Natural killer cell (primary cell): ENCODE data around the gene DDR2. TPM values are rescaled to one million over a fixed set of nuclear protein-coding genes. Genes with fewer than 3 reads are reported as not detected.

ENCODE experiments used
- ATAC-seq, 3 donors: fragments of 150-1000 bp in 2 of 3; fragments of 200-7000 bp in 1 of 3; cut with Tn5 transposase; 1 replicate in 1 of 3; 2 replicates in 2 of 3; pipeline ENCODE4 v1.10.0; 2021; ENCODE audit warnings: mild to moderate bottlenecking in 2 of 3, moderate library complexity in 2 of 3
- DNase-seq, 2 donors: peaks; one replicate each; pipeline versions ENCODE4 v3.0.0 to v3.0.0-alpha.2; 2013 to 2021; ENCODE audit warnings: mixed read lengths in 1 of 2
- H3K27ac ChIP-seq: one replicate; pipeline ENCODE4 v1.5.1; 2013; ENCODE audit warnings: mild to moderate bottlenecking, low read length
- H3K27me3 ChIP-seq: one replicate; pipeline ENCODE4 v1.6.1; 2013; ENCODE audit warnings: low read length; ENCODE audit not compliant: control insufficient read depth, insufficient read depth
- H3K36me3 ChIP-seq: one replicate; pipeline ENCODE4 v1.6.1; 2013; ENCODE audit warnings: low read length; ENCODE audit not compliant: control insufficient read depth, insufficient read depth
- H3K4me1 ChIP-seq: one replicate; pipeline ENCODE4 v1.6.1; 2013; ENCODE audit warnings: low read length; ENCODE audit not compliant: control insufficient read depth, insufficient read depth
- H3K4me3 ChIP-seq: one replicate; pipeline ENCODE4 v1.5.1; 2013; ENCODE audit warnings: low read length
- H3K9me3 ChIP-seq: one replicate; pipeline ENCODE4 v1.6.1; 2013; ENCODE audit warnings: low read length; ENCODE audit not compliant: control insufficient read depth, insufficient read depth
- H3K27ac Mint-ChIP-seq, 2 donors: one replicate each; pipeline ENCODE4 v1.8.0; 2022; ENCODE audit warnings: mild to moderate bottlenecking in 2 of 2, mixed read lengths in 2 of 2, moderate library complexity in 1 of 2
- H3K27me3 Mint-ChIP-seq, 2 donors: one replicate each; pipeline ENCODE4 v1.8.0; 2022; ENCODE audit warnings: low read depth in 2 of 2, mixed read lengths in 2 of 2
- H3K36me3 Mint-ChIP-seq: one replicate; pipeline ENCODE4 v1.8.0; 2022; ENCODE audit warnings: mixed read lengths
- H3K4me1 Mint-ChIP-seq, 2 donors: one replicate each; pipeline ENCODE4 v1.8.0; 2022; ENCODE audit warnings: mixed read lengths in 2 of 2
- H3K4me3 Mint-ChIP-seq: one replicate; pipeline ENCODE4 v1.8.0; 2022; ENCODE audit warnings: mild to moderate bottlenecking, moderate library complexity, mixed read lengths
- H3K9me3 Mint-ChIP-seq, 2 donors: one replicate each; pipeline ENCODE4 v1.8.0; 2022; ENCODE audit warnings: mixed read lengths in 2 of 2
- WGBS: methylation state at CpG from one replicate; pipeline ENCODE4 v1.1.7; 2013; ENCODE audit warnings: missing lambda C conversion rate; ENCODE audit not compliant: insufficient coverage; 5-methylcytosine and 5-hydroxymethylcytosine counted together
- intact Hi-C: fragments of 100-400 bp; cut with micrococcal nuclease; formaldehyde crosslinking; loops from one replicate; pipeline ENCODE4 v1.14.2; 2022
- total RNA-seq, 4 donors: library from RNA; stranded (reverse); fragments of 120-200 nt in 1 of 4; gene quantifications; one replicate each; pipeline versions ENCODE4 v1.2.3 to v1.2.4, GENCODE V29; 2013 to 2022
- TF ChIP-seq, protein P1 (sequence below): fragments of 200-600 bp; IDR thresholded peaks from one replicate; pipeline ENCODE4 v1.8.0; 2022; ENCODE audit warnings: antibody characterized with exemption

DDR2 gene
- total RNA-seq, 3 donors from 2014 or later (not counting 1 experiment from before 2014, with no cell fraction given) = 1.5 to 2.0 (median 1.8) TPM

DNA sequence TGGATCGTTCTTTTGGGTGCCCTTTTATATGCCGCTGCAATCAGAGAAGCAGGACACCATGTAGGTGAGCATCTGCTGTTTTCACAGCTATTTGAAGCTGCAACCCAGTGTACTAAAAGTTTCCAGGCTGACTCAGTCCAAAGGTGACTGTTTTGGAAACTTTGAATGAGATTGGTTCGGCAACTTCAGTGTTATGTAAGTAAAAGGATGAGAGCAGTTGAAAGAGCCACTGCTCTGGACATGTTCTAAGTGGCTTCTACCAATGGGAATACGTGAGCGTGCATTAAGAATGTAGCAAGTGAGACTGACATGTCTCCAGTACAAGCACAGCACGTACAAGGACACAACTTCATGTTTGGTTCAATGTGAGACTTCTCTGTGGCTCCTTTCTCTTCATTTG is 55.6 kb downstream of the DDR2 start:
- Mint-ChIP-seq H3K4me1 (no peaks in the 10 kb centered on the region), H3K9me3 (no peaks in the 10 kb centered on the region), H3K27ac (no peak overlapping the region), H3K36me3 (no peaks in the 10 kb centered on the region), H3K27me3 (peaks cover 0 to 31% of the 10 kb centered on the region in 2 donors), H3K4me3 (no peak overlapping the region)
- ATAC-seq (no peak), DNase-seq (no peak)
- Histone ChIP-seq H3K4me3 (no peak overlapping the region), H3K4me1 (no peaks in the 10 kb centered on the region), H3K9me3 (no peaks in the 10 kb centered on the region), H3K27ac (no peak overlapping the region), H3K36me3 (no peaks in the 10 kb centered on the region), H3K27me3 (no peaks in the 10 kb centered on the region)
- WGBS = 86% methylated on average over 6 of the region's 6 CpGs
- TF ChIP-seq, protein P1, sequence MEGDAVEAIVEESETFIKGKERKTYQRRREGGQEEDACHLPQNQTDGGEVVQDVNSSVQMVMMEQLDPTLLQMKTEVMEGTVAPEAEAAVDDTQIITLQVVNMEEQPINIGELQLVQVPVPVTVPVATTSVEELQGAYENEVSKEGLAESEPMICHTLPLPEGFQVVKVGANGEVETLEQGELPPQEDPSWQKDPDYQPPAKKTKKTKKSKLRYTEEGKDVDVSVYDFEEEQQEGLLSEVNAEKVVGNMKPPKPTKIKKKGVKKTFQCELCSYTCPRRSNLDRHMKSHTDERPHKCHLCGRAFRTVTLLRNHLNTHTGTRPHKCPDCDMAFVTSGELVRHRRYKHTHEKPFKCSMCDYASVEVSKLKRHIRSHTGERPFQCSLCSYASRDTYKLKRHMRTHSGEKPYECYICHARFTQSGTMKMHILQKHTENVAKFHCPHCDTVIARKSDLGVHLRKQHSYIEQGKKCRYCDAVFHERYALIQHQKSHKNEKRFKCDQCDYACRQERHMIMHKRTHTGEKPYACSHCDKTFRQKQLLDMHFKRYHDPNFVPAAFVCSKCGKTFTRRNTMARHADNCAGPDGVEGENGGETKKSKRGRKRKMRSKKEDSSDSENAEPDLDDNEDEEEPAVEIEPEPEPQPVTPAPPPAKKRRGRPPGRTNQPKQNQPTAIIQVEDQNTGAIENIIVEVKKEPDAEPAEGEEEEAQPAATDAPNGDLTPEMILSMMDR = no peak
- intact Hi-C loops = no loop called here

DNA sequence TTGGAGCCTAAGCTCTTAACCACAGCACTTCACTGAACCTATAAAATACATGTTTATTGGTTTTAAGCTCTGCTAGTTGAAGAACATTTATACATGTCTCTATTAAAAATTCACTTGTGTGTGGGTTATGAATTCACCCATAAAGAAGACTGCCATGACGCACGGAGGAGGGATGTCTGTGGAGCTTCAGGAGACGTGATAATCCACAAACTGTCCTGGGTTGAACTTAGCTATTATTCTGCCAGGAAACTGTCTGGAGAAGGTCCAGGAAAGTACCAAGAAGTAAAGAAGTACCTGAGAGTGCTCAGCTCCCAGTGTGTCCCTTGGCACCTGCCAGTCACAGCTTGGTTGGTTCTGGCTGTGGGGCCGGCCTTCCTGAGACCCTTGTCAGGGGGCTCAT is 56.3 kb downstream of the DDR2 start:
- Histone ChIP-seq H3K4me1 (no peaks in the 10 kb centered on the region), H3K4me3 (no peak overlapping the region), H3K27ac (no peak overlapping the region), H3K36me3 (no peaks in the 10 kb centered on the region), H3K9me3 (no peaks in the 10 kb centered on the region), H3K27me3 (no peaks in the 10 kb centered on the region)
- Mint-ChIP-seq H3K27me3 (peaks cover 0 to 31% of the 10 kb centered on the region in 2 donors), H3K27ac (no peak overlapping the region), H3K9me3 (no peaks in the 10 kb centered on the region), H3K4me1 (no peaks in the 10 kb centered on the region), H3K4me3 (no peak overlapping the region), H3K36me3 (no peaks in the 10 kb centered on the region)
- 83% methylated on average over 4 of the region's 4 CpGs for WGBS
- ATAC-seq = no peak
- intact Hi-C loops = no loop called here
- no peak for DNase-seq
- TF ChIP-seq, protein P1 = no peak

DNA sequence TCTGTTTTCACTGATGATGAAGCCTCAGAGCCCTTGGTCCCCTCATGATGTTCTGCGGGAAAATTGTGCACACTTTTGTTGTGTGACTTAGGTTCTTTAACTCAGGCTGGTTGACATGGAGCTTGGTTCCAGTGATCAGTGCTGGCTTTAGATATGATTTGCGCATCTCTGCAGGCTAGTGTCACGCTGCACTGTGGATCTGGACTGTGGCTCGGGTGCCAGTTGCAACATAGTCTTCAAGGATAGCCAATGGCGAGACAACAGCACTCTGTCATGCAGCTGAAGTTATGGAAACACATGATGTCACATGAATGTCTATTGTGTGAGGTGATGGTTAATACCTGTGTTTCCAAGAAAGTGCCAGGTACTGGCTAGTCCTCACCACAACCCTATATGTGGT is 56.7 kb downstream of the DDR2 start:
- H3K4me1 ChIP-seq = no peaks in the 10 kb centered on the region
- Mint-ChIP-seq H3K4me3 (no peak overlapping the region), H3K27me3 (peaks cover 0 to 31% of the 10 kb centered on the region in 2 donors), H3K9me3 (no peaks in the 10 kb centered on the region), H3K36me3 (no peaks in the 10 kb centered on the region), H3K4me1 (no peaks in the 10 kb centered on the region), H3K27ac (no peak overlapping the region)
- no peak for DNase-seq
- 86% methylated on average over 5 of the region's 5 CpGs for WGBS
- H3K27ac ChIP-seq = no peak overlapping the region
- TF ChIP-seq, protein P1 = no peak
- H3K36me3 ChIP-seq = no peaks in the 10 kb centered on the region
- intact Hi-C loops = no loop called here
- H3K27me3 ChIP-seq = no peaks in the 10 kb centered on the region
- no peaks in the 10 kb centered on the region for H3K9me3 ChIP-seq
- no peak for ATAC-seq
- H3K4me3 ChIP-seq = no peak overlapping the region
